DND-41 (cell line): ENCODE results near the gene NFE2.

Source experiments
- ATAC-seq: fragments of 200-7000 bp; cut with Tn5 transposase; 3 replicates; pipeline ENCODE4 v1.9.1; 2021; ENCODE audit warnings: low read depth; ENCODE audit not compliant: insufficient read depth
- DNase-seq: peaks from one replicate; pipeline ENCODE4 v3.0.0-alpha.2; 2020
- H2AFZ ChIP-seq: 2 replicates; pipeline ENCODE4 v1.6.0; 2012; ENCODE audit warnings: low read depth, low read length
- H3K27ac ChIP-seq: 2 replicates; pipeline ENCODE4 v1.5.1; 2012; ENCODE audit warnings: low read length, inconsistent platforms
- H3K27me3 ChIP-seq: fragments of 200-600 bp; sonication (generic); 2 replicates; pipeline ENCODE4 v1.6.0; 2012; ENCODE audit warnings: low read length, mild to moderate bottlenecking, inconsistent platforms; ENCODE audit not compliant: insufficient read depth, poor library complexity
- H3K36me3 ChIP-seq: 2 replicates; pipeline ENCODE4 v1.5.1; 2012; ENCODE audit warnings: low read length, inconsistent platforms; ENCODE audit not compliant: insufficient read depth
- H3K4me1 ChIP-seq: 2 replicates; pipeline ENCODE4 v1.5.1; 2012; ENCODE audit warnings: mild to moderate bottlenecking, low read length; ENCODE audit not compliant: insufficient read depth
- H3K4me2 ChIP-seq: 2 replicates; pipeline ENCODE4 v1.6.0; 2012; ENCODE audit warnings: mild to moderate bottlenecking, moderate library complexity, low read length, inconsistent platforms; ENCODE audit not compliant: insufficient read depth
- H3K4me3 ChIP-seq, 2 experiments: fragments of 200-600 bp in 1 of 2; shearing (Covaris generic) in 1 of 2; 2 replicates each; pipeline ENCODE4 v1.5.1; 2012 to 2016; ENCODE audit warnings: inconsistent platforms in 2 of 2, low read length in 2 of 2, mild to moderate bottlenecking in 2 of 2, low read depth in 1 of 2, moderate library complexity in 1 of 2
- H3K79me2 ChIP-seq: 2 replicates; pipeline ENCODE4 v1.6.0; 2012; ENCODE audit warnings: low read length, inconsistent platforms; ENCODE audit not compliant: insufficient read depth
- H3K9ac ChIP-seq: 2 replicates; pipeline ENCODE4 v1.6.0; 2012; ENCODE audit warnings: low read depth, mild to moderate bottlenecking, inconsistent platforms, low read length, moderate library complexity
- H3K9me3 ChIP-seq: 2 replicates; pipeline ENCODE4 v1.5.1; 2012; ENCODE audit warnings: low read length, moderate library complexity, mild to moderate bottlenecking, inconsistent platforms; ENCODE audit not compliant: insufficient read depth, severe bottlenecking
- H4K20me1 ChIP-seq: 2 replicates; pipeline ENCODE4 v1.6.0; 2012; ENCODE audit warnings: low read length; ENCODE audit not compliant: insufficient read depth
- EZH2 ChIP-seq: IDR thresholded peaks from 3 replicates; pipeline ENCODE4 v1.6.1; 2012; ENCODE audit warnings: borderline replicate concordance, low read depth, mild to moderate bottlenecking, moderate library complexity, low read length, inconsistent platforms; ENCODE audit not compliant: severe bottlenecking
- TF ChIP-seq, protein P1 (sequence below): IDR thresholded peaks from 2 replicates; pipeline ENCODE4 v1.5.1; 2012; ENCODE audit warnings: borderline replicate concordance, low read length, moderate library complexity, mild to moderate bottlenecking; ENCODE audit not compliant: poor library complexity, severe bottlenecking; ENCODE audit errors: extremely low read depth

Gene NFE2

DNA sequence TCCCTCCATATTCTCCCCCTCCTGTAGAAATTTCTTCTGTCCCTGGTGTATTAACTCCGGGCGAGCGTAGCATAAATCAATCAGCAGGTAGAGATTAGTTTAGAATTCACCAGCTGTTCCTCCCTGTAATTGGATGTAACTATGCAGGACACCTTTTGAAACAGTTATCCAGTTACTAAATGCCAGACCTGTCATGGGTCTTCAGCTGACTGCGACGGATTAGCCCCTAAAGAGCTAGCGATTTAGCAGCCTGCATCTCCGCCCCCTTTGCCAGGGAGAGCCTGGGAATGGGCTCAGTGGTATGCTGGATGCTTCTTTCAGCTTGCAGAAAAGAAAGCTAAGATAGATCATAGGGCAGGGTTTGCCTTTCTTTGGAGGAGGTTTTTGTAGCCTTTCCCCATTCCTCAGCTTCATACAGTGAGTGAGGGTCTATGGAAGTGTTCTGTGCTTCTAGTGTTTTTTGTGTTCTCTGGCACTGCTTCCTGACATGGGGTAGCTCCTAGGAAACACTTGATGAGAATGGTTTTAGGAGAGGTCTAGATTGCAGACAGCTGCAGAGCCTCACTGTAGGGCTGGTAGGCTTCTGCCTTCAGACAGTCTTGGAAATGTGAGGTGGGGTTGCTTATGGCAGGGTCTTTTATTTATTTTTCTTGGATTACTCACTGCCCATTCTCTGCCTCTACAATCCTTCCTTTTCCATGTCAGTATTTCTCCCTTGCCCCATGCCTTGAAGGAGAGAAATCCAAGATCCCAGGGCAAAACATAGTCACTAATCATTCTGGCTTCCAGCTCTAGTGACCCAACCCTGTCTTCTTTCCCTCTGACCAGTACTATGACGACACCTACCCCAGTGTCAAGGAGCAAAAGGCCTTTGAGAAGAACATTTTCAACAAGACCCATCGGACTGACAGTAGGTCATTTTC lies 40.8 kb upstream of the NFE2 start:
- H3K9me3 ChIP-seq, result no peaks in the 10 kb centered on the region
- no peak overlapping the region for H3K9ac ChIP-seq
- H3K27ac ChIP-seq, result no peak overlapping the region
- H3K4me1 ChIP-seq, result no peaks in the 10 kb centered on the region
- no peak for DNase-seq
- H3K36me3 ChIP-seq, result peaks cover 55% of the 10 kb centered on the region
- no peaks in the 10 kb centered on the region for H3K27me3 ChIP-seq
- peaks cover 23% of the 10 kb centered on the region for H3K79me2 ChIP-seq
- no peak overlapping the region for H3K4me3 ChIP-seq
- H4K20me1 ChIP-seq, result peaks cover 3% of the 10 kb centered on the region; the same call in 1 of the 2 replicates
- ATAC-seq, result no peak
- no peak overlapping the region for H2AFZ ChIP-seq
- no peak overlapping the region for H3K4me2 ChIP-seq
- TF ChIP-seq EZH2, result no peak
- TF ChIP-seq, protein P1, sequence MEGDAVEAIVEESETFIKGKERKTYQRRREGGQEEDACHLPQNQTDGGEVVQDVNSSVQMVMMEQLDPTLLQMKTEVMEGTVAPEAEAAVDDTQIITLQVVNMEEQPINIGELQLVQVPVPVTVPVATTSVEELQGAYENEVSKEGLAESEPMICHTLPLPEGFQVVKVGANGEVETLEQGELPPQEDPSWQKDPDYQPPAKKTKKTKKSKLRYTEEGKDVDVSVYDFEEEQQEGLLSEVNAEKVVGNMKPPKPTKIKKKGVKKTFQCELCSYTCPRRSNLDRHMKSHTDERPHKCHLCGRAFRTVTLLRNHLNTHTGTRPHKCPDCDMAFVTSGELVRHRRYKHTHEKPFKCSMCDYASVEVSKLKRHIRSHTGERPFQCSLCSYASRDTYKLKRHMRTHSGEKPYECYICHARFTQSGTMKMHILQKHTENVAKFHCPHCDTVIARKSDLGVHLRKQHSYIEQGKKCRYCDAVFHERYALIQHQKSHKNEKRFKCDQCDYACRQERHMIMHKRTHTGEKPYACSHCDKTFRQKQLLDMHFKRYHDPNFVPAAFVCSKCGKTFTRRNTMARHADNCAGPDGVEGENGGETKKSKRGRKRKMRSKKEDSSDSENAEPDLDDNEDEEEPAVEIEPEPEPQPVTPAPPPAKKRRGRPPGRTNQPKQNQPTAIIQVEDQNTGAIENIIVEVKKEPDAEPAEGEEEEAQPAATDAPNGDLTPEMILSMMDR, result no peak

DNA sequence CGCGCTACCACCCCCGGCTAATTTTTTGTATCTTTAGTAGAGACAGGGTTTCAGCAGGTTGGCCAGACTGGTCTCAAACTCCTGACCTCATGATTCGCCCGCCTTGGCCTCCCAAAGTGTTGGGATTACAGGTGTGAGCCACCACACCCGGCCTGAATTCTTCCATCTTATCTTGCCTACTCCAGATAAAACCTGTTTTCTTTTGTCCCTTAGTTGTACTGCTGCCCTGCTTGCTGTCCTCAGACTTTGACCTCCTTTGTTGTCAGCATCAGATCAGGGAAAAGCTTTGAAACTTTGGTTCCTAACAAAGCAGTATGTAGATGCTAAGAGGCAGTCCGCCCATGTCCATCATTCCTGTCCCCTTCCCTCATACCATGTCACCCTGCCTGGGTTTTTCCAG lies 40.0 kb upstream of the NFE2 start:
- Histone ChIP-seq H3K4me3 (no peak overlapping the region), H3K9me3 (no peaks in the 10 kb centered on the region), H3K4me1 (no peaks in the 10 kb centered on the region), H3K27ac (no peak overlapping the region), H3K36me3 (peaks cover 47% of the 10 kb centered on the region), H3K4me2 (no peak overlapping the region), H3K9ac (no peak overlapping the region), H2AFZ (no peak overlapping the region), H4K20me1 (peaks cover 3% of the 10 kb centered on the region; the same call in 1 of the 2 replicates), H3K27me3 (no peaks in the 10 kb centered on the region), H3K79me2 (peaks cover 25% of the 10 kb centered on the region)
- DNase-seq (no peak), ATAC-seq (no peak)
- no peak for TF ChIP-seq EZH2
- TF ChIP-seq, protein P1, result no peak

DNA sequence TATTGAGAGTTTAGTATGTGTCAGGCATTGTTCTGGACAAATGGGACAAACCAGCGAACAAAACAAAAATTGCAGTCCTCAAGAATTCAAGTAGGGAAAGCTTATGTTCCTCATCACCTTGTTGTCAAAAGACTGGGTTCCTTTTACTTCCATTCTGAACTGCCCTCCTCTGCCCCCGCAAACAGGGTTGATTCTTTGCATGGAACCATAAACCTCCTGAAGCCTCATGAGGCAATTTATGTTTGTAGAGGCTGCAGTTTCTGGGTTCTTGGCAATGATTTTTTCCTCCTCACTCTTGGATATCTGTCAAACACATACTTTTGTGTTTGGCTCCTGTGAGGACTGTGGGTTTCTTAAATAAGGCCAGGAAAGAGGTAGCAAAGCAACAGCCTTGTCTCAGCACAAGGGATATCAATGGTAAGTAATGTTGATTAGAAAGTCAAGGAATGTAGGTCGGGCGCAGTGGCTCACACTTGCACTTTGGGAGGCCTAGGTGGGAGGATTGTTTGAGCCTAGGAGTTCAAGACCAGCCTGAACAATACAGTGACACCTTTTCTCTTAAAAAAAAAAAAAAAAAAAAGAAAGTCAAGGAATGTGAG lies 38.0 kb upstream of the NFE2 start:
- no peak overlapping the region for H3K4me3 ChIP-seq
- peaks cover 40% of the 10 kb centered on the region for H3K79me2 ChIP-seq
- no peak overlapping the region for H3K4me2 ChIP-seq
- H3K9ac ChIP-seq, result no peak overlapping the region
- peaks cover 3% of the 10 kb centered on the region; the same call in 1 of the 2 replicates for H4K20me1 ChIP-seq
- no peak overlapping the region for H3K27ac ChIP-seq
- DNase-seq, result no peak
- H3K9me3 ChIP-seq, result no peaks in the 10 kb centered on the region
- no peaks in the 10 kb centered on the region for H3K27me3 ChIP-seq
- TF ChIP-seq EZH2, result no peak
- no peak overlapping the region for H2AFZ ChIP-seq
- H3K36me3 ChIP-seq, result peaks cover 34% of the 10 kb centered on the region
- H3K4me1 ChIP-seq, result no peaks in the 10 kb centered on the region
- ATAC-seq, result no peak
